Mesenchymal stem cell (in vitro differentiated cells and primary cell): Measurements from ENCODE around the gene GNAI1.

Experiments
- DNase-seq: peaks from one replicate; pipeline ENCODE4 v3.0.0-alpha.2; 2013
- H2AFZ ChIP-seq: one replicate; pipeline ENCODE4 v1.6.1; 2013; ENCODE audit warnings: low read depth, mild to moderate bottlenecking, control low read depth, inconsistent platforms, low read length, moderate library complexity
- H2AK5ac ChIP-seq: 2 replicates; pipeline ENCODE4 v1.6.1; 2013; ENCODE audit warnings: low read length, moderate library complexity, mild to moderate bottlenecking, inconsistent platforms; ENCODE audit not compliant: severe bottlenecking
- H2BK120ac ChIP-seq: one replicate; pipeline ENCODE4 v1.6.1; 2013; ENCODE audit warnings: low read depth, mild to moderate bottlenecking, inconsistent platforms, low read length, moderate library complexity
- H2BK12ac ChIP-seq, 2 experiments: one replicate each; pipeline ENCODE4 v1.6.1; 2013; ENCODE audit warnings: inconsistent platforms in 2 of 2, low read length in 2 of 2, mild to moderate bottlenecking in 2 of 2, moderate library complexity in 2 of 2, control low read depth in 1 of 2
- H2BK15ac ChIP-seq: one replicate; pipeline ENCODE4 v1.6.1; 2013; ENCODE audit warnings: mild to moderate bottlenecking, low read depth, inconsistent platforms; ENCODE audit not compliant: poor library complexity, severe bottlenecking
- H2BK5ac ChIP-seq: 2 replicates; pipeline ENCODE4 v1.6.1; 2013; ENCODE audit warnings: low read depth, mild to moderate bottlenecking, low read length, control low read depth, inconsistent platforms; ENCODE audit not compliant: poor library complexity, severe bottlenecking
- H3K14ac ChIP-seq, 2 experiments: one replicate each; pipeline ENCODE4 v1.6.1; 2013; ENCODE audit warnings: inconsistent platforms in 2 of 2, low read length in 2 of 2, control low read depth in 1 of 2, mild to moderate bottlenecking in 1 of 2, moderate library complexity in 1 of 2
- H3K18ac ChIP-seq, 2 experiments: one replicate each; pipeline ENCODE4 v1.6.1; 2013; ENCODE audit warnings: inconsistent platforms in 2 of 2, low read length in 2 of 2, control low read depth in 1 of 2, low read depth in 1 of 2, mild to moderate bottlenecking in 1 of 2
- H3K23ac ChIP-seq, 2 experiments: one replicate each; pipeline ENCODE4 v1.6.1; 2013; ENCODE audit warnings: inconsistent platforms in 2 of 2, low read length in 2 of 2, mild to moderate bottlenecking in 2 of 2, moderate library complexity in 2 of 2, control low read depth in 1 of 2
- H3K27ac ChIP-seq: 2 replicates; pipeline ENCODE4 v1.5.1; 2013; ENCODE audit warnings: mild to moderate bottlenecking, moderate library complexity, low read length, control low read depth, inconsistent platforms; ENCODE audit not compliant: poor library complexity, severe bottlenecking
- H3K27me3 ChIP-seq, 2 experiments: 2 replicates each; pipeline versions ENCODE4 v1.6.1 to v1.7.0; 2013; ENCODE audit warnings: low read length in 2 of 2, mild to moderate bottlenecking in 2 of 2, moderate library complexity in 2 of 2, control low read depth in 1 of 2, inconsistent platforms in 1 of 2; ENCODE audit not compliant: control insufficient read depth in 1 of 2, insufficient read depth in 1 of 2
- H3K36me3 ChIP-seq, 2 experiments: 2 replicates each; pipeline versions ENCODE4 v1.6.1 to v1.7.0; 2013; ENCODE audit warnings: low read length in 2 of 2, control low read depth in 1 of 2, inconsistent platforms in 1 of 2, low read depth in 1 of 2, mild to moderate bottlenecking in 1 of 2; ENCODE audit not compliant: insufficient read depth in 2 of 2, control insufficient read depth in 1 of 2
- H3K4ac ChIP-seq, 2 experiments: one replicate each; pipeline ENCODE4 v1.6.1; 2013; ENCODE audit warnings: inconsistent platforms in 2 of 2, low read length in 2 of 2, mild to moderate bottlenecking in 2 of 2, moderate library complexity in 2 of 2, control low read depth in 1 of 2, low read depth in 1 of 2
- H3K4me1 ChIP-seq: 2 replicates; pipeline ENCODE4 v1.6.1; 2013; ENCODE audit warnings: low read depth, low read length, control low read depth; ENCODE audit not compliant: control insufficient read depth, insufficient read depth
- H3K4me2 ChIP-seq: 2 replicates; pipeline ENCODE4 v1.6.1; 2013; ENCODE audit warnings: low read length, mild to moderate bottlenecking, inconsistent platforms; ENCODE audit not compliant: poor library complexity, severe bottlenecking
- H3K4me3 ChIP-seq, 2 experiments: 2 replicates each; pipeline versions ENCODE4 v1.5.1 to v1.7.0; 2013; ENCODE audit warnings: low read length in 2 of 2, mild to moderate bottlenecking in 2 of 2, control low read depth in 1 of 2, low read depth in 1 of 2; ENCODE audit not compliant: insufficient read depth in 1 of 2
- H3K79me1 ChIP-seq: replicated peaks from 2 replicates; pipeline ENCODE4 v1.6.1; 2013; ENCODE audit warnings: mild to moderate bottlenecking, control low read depth, low read length, inconsistent platforms; ENCODE audit not compliant: poor library complexity, severe bottlenecking
- H3K9ac ChIP-seq: 2 replicates; pipeline ENCODE4 v1.7.0; 2013; ENCODE audit warnings: mild to moderate bottlenecking, low read length, moderate library complexity
- H3K9me3 ChIP-seq: 2 replicates; pipeline ENCODE4 v1.7.0; 2013; ENCODE audit warnings: mild to moderate bottlenecking, low read length; ENCODE audit not compliant: control insufficient read depth
- H4K8ac ChIP-seq: one replicate; pipeline ENCODE4 v1.6.1; 2013; ENCODE audit warnings: inconsistent platforms, mild to moderate bottlenecking, low read length, moderate library complexity
- H4K91ac ChIP-seq: one replicate; pipeline ENCODE4 v1.6.1; 2013; ENCODE audit warnings: mild to moderate bottlenecking, low read length, inconsistent platforms
- WGBS: methylation state at CpG from one replicate; pipeline ENCODE4 v1.1.7; 2013; ENCODE audit warnings: mixed read lengths; 5-methylcytosine and 5-hydroxymethylcytosine counted together

The GNAI1 gene

GRCh38 chr7:80240265-80241025, 105.8 kb downstream of the GNAI1 start:
- H3K14ac ChIP-seq = no peak overlapping the region
- H3K9me3 ChIP-seq = no peaks in the 10 kb centered on the region
- no peak overlapping the region for H2BK15ac ChIP-seq
- no peak overlapping the region for H2BK12ac ChIP-seq
- no peaks in the 10 kb centered on the region for H3K4me1 ChIP-seq
- H4K8ac ChIP-seq = no peak overlapping the region
- H2BK120ac ChIP-seq = peak overlapping the region; percentile 90
- no peaks in the 10 kb centered on the region for H3K36me3 ChIP-seq
- H2BK5ac ChIP-seq = no peak overlapping the region
- no peak overlapping the region for H3K27ac ChIP-seq
- no peak overlapping the region for H4K91ac ChIP-seq
- H3K23ac ChIP-seq = no peak overlapping the region
- H3K27me3 ChIP-seq = no peaks in the 10 kb centered on the region
- WGBS = 33% methylated on average over 1 of the region's 4 CpGs
- peak overlapping the region in 1 of 2 experiments; percentile 77 for H3K4ac ChIP-seq
- no peak overlapping the region for H3K4me2 ChIP-seq
- no peak overlapping the region for H3K9ac ChIP-seq
- H3K4me3 ChIP-seq = no peak overlapping the region
- DNase-seq = peak; percentile 71
- no peak overlapping the region for H2AFZ ChIP-seq
- no peak overlapping the region for H2AK5ac ChIP-seq
- H3K79me1 ChIP-seq = no peaks in the 10 kb centered on the region
- H3K18ac ChIP-seq = no peak overlapping the region

DNA sequence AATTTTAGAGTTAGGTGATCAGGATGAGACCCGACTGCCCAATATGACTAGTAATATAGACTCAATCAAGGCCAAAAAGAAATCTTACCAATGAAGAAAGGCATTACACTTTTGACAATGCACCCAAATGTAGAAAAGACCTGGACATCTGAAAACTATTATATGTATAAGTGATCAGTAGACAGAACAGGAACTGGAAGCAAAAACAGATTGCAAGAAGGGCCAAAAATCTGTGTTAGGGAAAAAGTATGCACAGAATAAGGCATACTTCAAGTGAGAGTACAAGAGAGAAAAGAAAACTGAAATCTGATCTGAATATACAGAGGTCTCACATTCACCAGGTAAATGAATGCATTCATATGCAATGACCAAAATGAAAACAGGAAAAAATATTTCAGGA, 107.0 kb downstream of the GNAI1 start:
- H2BK12ac ChIP-seq = no peak overlapping the region
- no peaks in the 10 kb centered on the region for H3K79me1 ChIP-seq
- no peaks in the 10 kb centered on the region for H3K4me1 ChIP-seq
- no peak overlapping the region for H3K14ac ChIP-seq
- H3K23ac ChIP-seq = no peak overlapping the region
- no peak overlapping the region for H3K4me3 ChIP-seq
- no CpG with 5 or more reads among the region's 1 CpG for WGBS
- H2BK120ac ChIP-seq = no peak overlapping the region
- no peak overlapping the region for H2BK15ac ChIP-seq
- no peak overlapping the region for H3K27ac ChIP-seq
- DNase-seq = no peak
- H2BK5ac ChIP-seq = no peak overlapping the region
- no peak overlapping the region for H4K8ac ChIP-seq
- no peak overlapping the region for H3K18ac ChIP-seq
- no peak overlapping the region for H4K91ac ChIP-seq
- no peak overlapping the region for H2AFZ ChIP-seq
- no peaks in the 10 kb centered on the region for H3K36me3 ChIP-seq
- H3K4me2 ChIP-seq = no peak overlapping the region
- no peak overlapping the region for H2AK5ac ChIP-seq
- no peaks in the 10 kb centered on the region for H3K9me3 ChIP-seq
- no peaks in the 10 kb centered on the region for H3K27me3 ChIP-seq
- no peak overlapping the region for H3K4ac ChIP-seq
- no peak overlapping the region for H3K9ac ChIP-seq

GRCh38 chr7:80243425-80243824, 108.8 kb downstream of the GNAI1 start:
- peak overlapping the region in 1 of 2 experiments; percentile 81 for H3K14ac ChIP-seq
- peak overlapping the region; percentile 35 to 52 for H3K4ac ChIP-seq
- H3K4me3 ChIP-seq = no peak overlapping the region
- H3K27me3 ChIP-seq = no peaks in the 10 kb centered on the region
- H3K36me3 ChIP-seq = no peaks in the 10 kb centered on the region
- DNase-seq = peak; percentile 57
- H3K27ac ChIP-seq = no peak overlapping the region
- peak overlapping the region; percentile 71 for H2BK120ac ChIP-seq
- H2BK12ac ChIP-seq = peak overlapping the region; percentile 99
- no peaks in the 10 kb centered on the region for H3K9me3 ChIP-seq
- peak overlapping the region in 1 of 2 experiments; percentile 72 for H3K23ac ChIP-seq
- H4K8ac ChIP-seq = peak overlapping the region; percentile 94
- no peaks in the 10 kb centered on the region for H3K79me1 ChIP-seq
- H3K9ac ChIP-seq = peak overlapping the region; percentile 72
- peak overlapping the region; percentile 85 for H4K91ac ChIP-seq
- H2BK15ac ChIP-seq = no peak overlapping the region
- H2BK5ac ChIP-seq = no peak overlapping the region
- peak overlapping the region; percentile 73 to 75 for H3K18ac ChIP-seq
- H3K4me1 ChIP-seq = no peaks in the 10 kb centered on the region
- H2AK5ac ChIP-seq = no peak overlapping the region
- H3K4me2 ChIP-seq = no peak overlapping the region
- WGBS = 75% methylated on average over 4 of the region's 4 CpGs
- H2AFZ ChIP-seq = no peak overlapping the region

- H3K4me2 ChIP-seq = no peak overlapping the region
- H3K4me3 ChIP-seq = no peak overlapping the region
- H3K9me3 ChIP-seq = no peaks in the 10 kb centered on the region
- no peak overlapping the region for H2BK15ac ChIP-seq
- H2BK12ac ChIP-seq = peak overlapping the region; percentile 33 to 83
- no peak overlapping the region for H2AFZ ChIP-seq
- no peak overlapping the region for H3K27ac ChIP-seq
- H2BK120ac ChIP-seq = peak overlapping the region; percentile 64
- peak; percentile 85 for DNase-seq
- H2AK5ac ChIP-seq = no peak overlapping the region
- peak overlapping the region in 1 of 2 experiments; percentile 41 for H3K14ac ChIP-seq
- no peaks in the 10 kb centered on the region for H3K79me1 ChIP-seq
- no peaks in the 10 kb centered on the region for H3K4me1 ChIP-seq
- H2BK5ac ChIP-seq = no peak overlapping the region
- no peak overlapping the region for H3K23ac ChIP-seq
- H3K9ac ChIP-seq = peak overlapping the region; percentile 72
- H3K4ac ChIP-seq = peak overlapping the region; percentile 3 to 29
- no peaks in the 10 kb centered on the region for H3K27me3 ChIP-seq
- no peaks in the 10 kb centered on the region for H3K36me3 ChIP-seq
- peak overlapping the region; percentile 67 for H4K8ac ChIP-seq
- 27% methylated on average over 3 of the region's 4 CpGs for WGBS
- peak overlapping the region; percentile 22 to 78 for H3K18ac ChIP-seq
- H4K91ac ChIP-seq = peak overlapping the region; percentile 84
Measured at GRCh38 chr7:80244206-80244916, 109.7 kb downstream of the GNAI1 start.
